HG02642 (cell line): ENCODE results near the gene ESR2.
"Not testable (repeated sequence)": the region's sequence is repeated elsewhere in the genome, so short reads cannot be mapped to it uniquely, and the experiment has no call there.

Experiments
- ATAC-seq: cut with Tn5 transposase; IDR thresholded peaks from one replicate; pipeline ENCODE4 v1.9.1; 2021; ENCODE audit warnings: mild to moderate bottlenecking; ENCODE audit not compliant: unreplicated experiment, poor library complexity

Gene ESR2

DNA sequence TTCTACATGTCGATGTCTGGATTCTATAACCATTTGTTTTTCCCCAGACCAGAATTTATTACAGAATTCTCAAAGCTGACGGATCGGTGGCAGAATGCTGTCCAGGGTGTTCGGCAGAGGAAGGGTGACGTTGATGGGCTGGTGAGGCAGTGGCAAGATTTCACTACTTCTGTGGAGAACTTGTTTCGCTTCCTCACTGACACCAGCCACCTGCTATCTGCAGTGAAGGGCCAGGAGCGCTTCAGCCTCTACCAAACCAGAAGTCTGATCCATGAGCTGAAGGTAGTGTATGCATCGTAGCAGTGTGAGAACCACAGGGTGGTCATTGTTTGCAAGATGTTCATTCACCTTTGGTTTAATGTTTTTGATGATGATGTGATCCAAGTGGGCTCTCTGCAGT, 124.0 kb downstream of the ESR2 start:
- ATAC-seq, result no peak

DNA sequence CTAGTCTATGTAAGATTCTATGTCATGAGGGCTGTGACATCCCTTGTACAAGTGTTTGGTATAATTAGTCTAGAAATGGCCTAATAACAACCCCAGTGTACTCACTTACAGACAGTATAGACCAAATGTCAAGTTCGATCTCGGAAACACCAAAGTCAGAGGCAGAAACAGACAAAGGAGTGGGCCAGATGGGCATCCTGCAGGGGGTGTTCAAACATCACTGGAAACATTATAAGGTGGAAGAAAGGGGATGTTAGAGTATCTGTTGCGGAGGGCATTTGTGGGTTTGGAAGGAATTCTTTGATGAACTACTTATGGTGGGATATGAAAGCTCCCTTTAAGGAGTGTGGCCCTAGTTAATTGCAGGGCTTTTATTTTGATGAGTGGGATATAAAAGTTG, 134.6 kb downstream of the ESR2 start:
- no peak for ATAC-seq

DNA sequence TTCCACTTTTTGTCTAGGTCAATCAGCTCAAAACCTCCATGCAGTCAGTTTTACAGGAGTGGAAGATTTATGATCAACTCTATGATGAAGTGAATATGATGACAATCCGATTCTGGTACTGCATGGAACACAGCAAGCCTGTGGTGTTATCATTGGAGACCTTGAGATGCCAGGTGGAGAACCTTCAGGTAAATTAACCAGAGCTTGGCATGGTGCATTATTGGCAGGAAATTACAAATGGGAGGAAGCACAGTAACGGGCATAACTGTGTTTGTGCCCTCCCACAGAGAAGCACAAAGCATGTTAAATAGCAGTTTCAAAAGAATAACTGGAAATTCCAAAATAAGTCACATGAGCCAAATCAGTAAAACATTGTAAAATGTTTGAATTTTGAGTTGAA, 135.6 kb downstream of the ESR2 start:
- ATAC-seq, result no peak

DNA sequence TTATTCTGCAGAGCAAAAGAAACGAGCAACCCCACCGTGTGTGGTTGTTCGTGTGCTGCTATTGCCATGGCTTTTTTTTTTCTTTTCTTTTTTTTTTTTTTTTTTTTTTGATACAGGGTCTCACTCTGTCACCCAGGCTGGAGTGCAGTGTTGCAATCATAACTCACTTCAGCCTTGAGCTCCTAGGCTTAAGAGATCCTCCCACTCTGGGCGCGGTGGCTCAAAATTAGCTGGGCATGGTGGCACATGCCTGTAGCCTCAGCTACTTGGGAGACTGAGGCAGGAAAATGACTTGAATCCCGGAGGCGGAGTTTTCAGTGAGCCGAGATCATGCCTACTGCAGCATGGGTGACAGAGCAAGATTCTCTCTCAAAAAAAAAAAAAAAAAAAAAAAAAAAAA, 144.2 kb downstream of the ESR2 start:
- no peak for ATAC-seq

DNA sequence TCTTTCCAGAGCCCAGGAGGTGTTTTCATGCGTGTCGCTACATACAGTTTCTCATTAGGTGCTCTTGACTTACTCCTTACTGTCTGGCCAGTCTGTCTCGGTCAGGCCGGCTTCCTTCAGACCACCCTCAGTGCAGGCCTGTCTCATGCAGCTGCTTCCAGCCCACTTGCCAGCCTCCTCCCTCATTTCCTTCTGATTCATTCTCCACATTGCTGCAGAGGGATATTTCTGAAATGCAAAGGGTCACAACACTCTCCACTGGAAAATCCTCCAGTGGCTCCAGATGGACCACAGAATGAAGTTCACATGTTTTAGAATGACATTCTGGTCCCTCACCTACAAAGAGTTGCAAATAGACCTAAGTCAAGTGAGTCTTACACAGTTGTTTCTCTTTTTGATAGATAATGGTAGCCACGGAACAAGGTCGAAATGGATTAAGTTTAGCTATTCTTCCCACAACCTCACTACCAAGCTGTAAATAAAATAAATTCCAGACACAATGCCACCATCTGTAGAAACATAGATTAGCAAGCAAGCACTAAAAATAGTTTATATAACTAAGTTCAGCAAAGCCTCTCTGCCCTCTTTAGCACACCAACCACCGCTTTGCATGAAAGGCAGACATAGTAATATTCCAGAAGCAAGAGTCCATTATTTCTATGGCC, 146.9 kb downstream of the ESR2 start:
- no peak for ATAC-seq

DNA sequence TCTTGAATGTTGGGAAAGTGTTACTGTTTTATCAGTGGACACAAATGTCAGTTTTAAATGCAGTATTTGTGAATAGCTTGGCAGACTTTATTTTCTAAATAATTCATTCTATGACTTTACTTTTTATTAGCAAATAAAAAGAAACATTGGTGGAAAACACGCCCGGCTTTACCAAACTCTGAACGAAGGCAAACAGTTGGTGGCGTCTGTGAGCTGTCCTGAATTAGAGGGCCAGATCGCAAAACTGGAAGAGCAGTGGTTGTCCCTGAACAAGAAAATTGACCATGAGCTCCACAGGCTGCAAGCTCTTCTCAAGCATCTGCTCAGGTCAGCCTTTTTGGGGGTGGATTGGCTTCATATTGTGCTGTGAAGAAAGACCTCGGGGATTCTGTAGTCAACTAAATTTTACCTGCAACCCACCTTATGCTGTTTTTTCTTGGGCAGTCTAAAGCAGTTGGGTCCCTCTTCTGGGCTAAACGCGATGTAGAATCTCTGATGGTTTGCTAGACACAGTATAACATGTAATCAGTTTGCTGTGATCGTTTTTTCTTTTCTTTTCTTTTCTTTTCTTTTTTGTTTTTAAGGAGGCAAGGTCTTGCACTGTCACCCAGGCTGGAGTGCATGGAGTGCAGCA, 156.4 kb downstream of the ESR2 start:
- ATAC-seq, result no peak

GRCh38 chr14:64126548-64126947, 167.6 kb downstream of the ESR2 start:
- ATAC-seq, result no peak

- no peak for ATAC-seq
Measured at GRCh38 chr14:64125270-64125669, 168.9 kb downstream of the ESR2 start.

DNA sequence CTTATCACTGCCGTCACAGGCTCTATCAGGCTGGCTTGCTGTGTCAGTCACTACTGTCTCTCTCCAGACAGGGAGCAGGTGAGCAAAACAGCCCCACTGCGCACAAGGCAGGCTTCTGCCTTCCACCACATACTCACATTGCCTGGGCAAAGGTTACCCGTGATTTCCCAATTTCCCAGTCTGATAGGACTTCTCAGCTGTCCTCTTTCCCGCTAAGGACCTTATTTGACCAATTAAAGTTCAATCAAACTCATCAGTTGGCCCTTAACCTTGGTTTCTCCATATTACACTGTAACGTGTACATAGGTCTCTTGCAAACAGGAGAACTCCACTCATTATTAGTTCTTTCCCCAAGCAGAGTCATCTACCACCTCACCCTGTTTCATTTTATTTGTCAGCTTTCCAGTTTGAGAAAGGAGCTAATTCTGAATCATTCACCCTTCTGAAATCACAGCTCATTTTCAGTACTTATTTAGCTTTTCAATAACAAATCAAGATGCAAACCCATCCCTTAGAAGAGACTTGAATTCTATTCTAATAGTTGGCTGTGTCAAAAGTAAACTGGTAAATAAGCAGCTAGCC, 170.8 kb downstream of the ESR2 start:
- ATAC-seq, result no peak

- ATAC-seq, result no peak
Measured at GRCh38 chr14:64119980-64120379, 174.2 kb downstream of the ESR2 start.

DNA sequence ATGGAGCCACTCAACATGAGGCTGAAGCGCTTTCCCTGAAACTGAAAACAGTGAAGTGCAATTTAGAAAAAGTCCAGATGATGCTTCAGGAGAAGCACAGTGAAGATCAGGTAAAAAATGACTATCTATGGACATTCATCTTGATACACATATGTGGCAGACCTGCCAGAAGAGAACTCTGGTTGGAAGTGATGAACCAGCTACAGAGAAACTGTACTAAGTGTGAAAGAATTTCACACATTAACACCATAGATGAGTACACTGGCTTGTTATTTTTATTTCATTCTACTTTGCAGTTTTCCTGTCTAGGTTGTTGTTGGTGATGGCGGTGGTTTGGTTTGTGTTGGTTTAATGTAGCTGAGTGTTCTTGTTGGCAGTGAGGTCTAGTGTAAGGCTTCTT, 174.7 kb downstream of the ESR2 start:
- ATAC-seq, result no peak

DNA sequence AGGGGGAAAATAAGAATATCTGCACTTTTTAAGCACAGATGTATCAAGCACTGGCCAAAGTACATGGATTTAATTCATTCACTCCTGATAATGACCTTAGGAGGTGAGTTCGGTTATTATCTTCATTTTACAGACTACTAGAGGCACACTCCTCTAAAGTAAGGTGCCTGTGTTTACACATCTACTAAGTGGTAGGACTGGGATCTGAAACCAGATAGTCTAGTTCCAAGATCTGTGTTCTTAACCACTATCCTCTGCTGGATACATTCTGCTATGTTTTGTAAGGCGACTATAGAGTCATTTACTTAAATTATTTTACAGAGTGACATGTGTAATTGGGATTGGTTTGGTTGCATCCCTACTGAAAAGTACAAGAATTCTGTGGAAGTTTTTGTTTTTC, 175.3 kb downstream of the ESR2 start:
- ATAC-seq, result no peak

DNA sequence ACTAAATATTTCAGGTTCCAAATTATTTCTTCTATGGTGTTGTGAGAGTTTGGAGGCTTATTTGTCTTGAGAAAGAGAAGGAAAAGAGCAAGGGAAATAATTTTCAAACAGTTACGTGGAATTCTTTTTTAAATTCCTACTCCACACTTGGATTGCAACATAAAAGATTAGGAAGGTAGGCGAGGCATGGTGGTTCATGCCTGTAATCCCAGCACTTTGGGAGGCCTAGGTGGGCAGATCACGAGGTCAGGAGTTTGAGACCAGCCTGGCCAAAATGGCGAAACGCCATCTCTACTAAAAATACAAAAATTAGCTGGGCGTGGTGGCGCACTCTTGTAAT, 175.8 kb downstream of the ESR2 start:
- ATAC-seq, result not testable (repeated sequence)

GRCh38 chr14:64117671-64118402, 176.3 kb downstream of the ESR2 start:
- no peak for ATAC-seq

GRCh38 chr14:64115401-64115800, 178.8 kb downstream of the ESR2 start:
- no peak for ATAC-seq

DNA sequence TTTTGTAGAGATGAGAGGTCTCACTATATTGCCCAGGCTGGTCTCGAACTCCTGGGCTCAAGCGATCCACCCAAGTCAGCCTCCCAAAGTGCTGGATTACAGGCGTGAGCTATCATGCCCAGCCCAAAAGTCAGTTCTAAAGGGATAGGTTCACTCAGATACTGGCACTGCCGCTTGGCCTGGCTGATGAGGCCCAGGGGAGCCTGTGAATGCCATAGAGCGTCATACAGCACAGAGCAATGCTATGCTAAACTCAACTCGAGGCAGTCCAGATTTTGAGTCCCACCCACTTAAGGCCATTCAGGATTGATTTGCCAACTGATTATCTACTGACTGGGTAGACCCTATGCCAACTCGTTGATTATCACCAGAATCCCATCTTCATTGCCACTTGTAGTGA, 179.4 kb downstream of the ESR2 start:
- ATAC-seq, result no peak

- no peak for ATAC-seq
Measured at GRCh38 chr14:64114166-64114565, 180.0 kb downstream of the ESR2 start.

DNA sequence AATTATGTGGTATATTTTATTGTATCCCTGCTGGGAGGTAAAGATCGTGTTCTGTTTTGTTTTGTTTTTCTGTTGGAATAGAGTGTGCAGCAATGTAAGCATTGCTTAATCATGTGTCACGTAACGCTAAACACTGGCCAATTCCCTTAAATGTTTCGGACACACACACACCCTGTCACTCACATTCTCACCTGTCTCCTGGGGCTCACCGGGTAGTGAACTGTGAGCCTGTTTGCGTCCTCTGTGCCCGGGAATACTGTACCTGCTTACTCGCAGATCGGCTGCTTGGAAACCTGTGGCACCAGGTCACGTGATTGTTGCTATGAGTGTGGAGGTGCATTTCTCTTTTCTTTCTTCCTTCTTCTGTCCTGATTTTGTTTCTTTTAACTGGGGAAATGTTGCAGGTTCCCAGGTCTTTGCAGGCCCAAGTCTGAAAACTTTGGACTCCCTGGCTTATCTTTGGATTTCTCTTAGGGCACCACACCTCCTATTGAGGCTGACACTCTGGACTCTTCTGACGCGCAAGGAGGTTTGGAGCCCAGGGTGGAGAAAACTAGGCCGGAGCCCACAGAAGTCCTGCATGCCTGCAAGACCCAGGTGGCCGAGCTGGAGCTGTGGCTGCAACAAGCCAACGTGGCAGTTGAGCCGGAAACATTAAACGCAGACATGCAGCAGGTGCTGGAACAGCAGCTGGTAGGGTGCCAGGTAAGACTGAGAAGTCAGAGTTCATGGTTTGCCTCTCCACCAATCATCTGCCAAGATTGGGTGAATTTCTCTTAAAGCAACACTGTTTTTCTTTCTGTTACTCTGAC, 181.1 kb downstream of the ESR2 start:
- no peak for ATAC-seq

DNA sequence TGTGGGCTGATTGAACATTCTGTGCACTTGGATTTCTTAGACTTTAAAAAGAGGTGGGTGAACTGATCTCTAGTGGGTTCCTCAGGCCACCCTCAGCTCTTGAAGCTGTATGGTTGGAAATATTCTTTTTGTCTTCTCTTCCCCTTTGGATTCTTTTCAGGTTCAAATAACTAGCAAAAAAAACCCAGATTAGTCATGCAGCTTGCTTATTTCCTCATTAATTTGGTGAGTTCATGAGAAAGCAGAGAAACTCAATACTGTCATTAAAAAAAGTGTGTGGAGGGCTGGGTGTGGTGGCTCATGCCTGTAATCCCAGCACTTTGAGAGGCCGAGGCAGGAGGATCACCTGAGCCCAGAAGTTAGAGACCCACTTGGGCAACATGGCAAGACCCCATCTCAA, 183.4 kb downstream of the ESR2 start:
- no peak for ATAC-seq

GRCh38 chr14:64109819-64110554, 184.2 kb downstream of the ESR2 start:
- ATAC-seq, result no peak
